Sigmoid colon (tissue), 7 donors: ENCODE data around the gene SIPA1L2. TPM values are rescaled to one million over a fixed set of nuclear protein-coding genes. Genes with fewer than 3 reads are reported as not detected.

Source experiments
- DNase-seq: peaks from one replicate; pipeline ENCODE4 v3.0.0-alpha.2; 2019
- H3K27ac ChIP-seq, 4 donors: fragments of 200-600 bp; sonication (generic); one replicate each; pipeline ENCODE4 v1.5.1; 2016 to 2019; ENCODE audit warnings: mild to moderate bottlenecking in 1 of 4
- H3K27me3 ChIP-seq, 3 donors: fragments of 200-600 bp; sonication (generic); one replicate each; pipeline ENCODE4 v1.5.1; 2019; ENCODE audit warnings: mild to moderate bottlenecking in 1 of 3
- H3K36me3 ChIP-seq, 4 donors: fragments of 200-600 bp; sonication (generic); one replicate each; pipeline ENCODE4 v1.5.1; 2016 to 2019
- H3K4me1 ChIP-seq, 4 donors: fragments of 200-600 bp; sonication (generic); one replicate each; pipeline ENCODE4 v1.5.1; 2017 to 2019
- H3K4me3 ChIP-seq, 4 donors: fragments of 200-600 bp; sonication (generic); one replicate each; pipeline ENCODE4 v1.5.1; 2017 to 2019; ENCODE audit warnings: mild to moderate bottlenecking in 2 of 4, moderate library complexity in 1 of 4
- H3K9me3 ChIP-seq, 4 donors: fragments of 200-600 bp in 3 of 4; sonication (generic) in 3 of 4; one replicate each; pipeline versions ENCODE4 v1.5.1 to v1.6.1; 2013 to 2019
- EP300 ChIP-seq, 4 donors: sonication (generic); formaldehyde crosslinking; IDR thresholded peaks; one replicate each; pipeline ENCODE4 v1.6.1; 2017; ENCODE audit warnings: antibody characterized with exemption in 4 of 4
- POLR2A ChIP-seq, 2 donors: fragments of 450-650 bp; IDR thresholded peaks; one replicate each; pipeline ENCODE4 v1.6.1; 2016; ENCODE audit warnings: antibody characterized with exemption in 2 of 2, mild to moderate bottlenecking in 2 of 2, moderate library complexity in 2 of 2
- POLR2AphosphoS5 ChIP-seq, 4 donors: sonication (generic); formaldehyde crosslinking; IDR thresholded peaks; one replicate each; pipeline ENCODE4 v1.6.1; 2017; ENCODE audit warnings: antibody characterized with exemption in 4 of 4
- WGBS, 2 donors: extraction: QIAGEN DNeasy Blood & Tissue Kit; methylation state at CpG; one replicate each; pipeline ENCODE4 v1.1.7; 2013; 5-methylcytosine and 5-hydroxymethylcytosine counted together
- intact Hi-C: fragments of 100-400 bp; cut with DNase I; formaldehyde crosslinking; loops from one replicate; pipeline ENCODE4 v1.15.1; 2023
- polyA plus RNA-seq, 3 donors: library from polyadenylated mRNA; stranded (reverse); fragments of 200-250 nt; gene quantifications; one replicate each; pipeline ENCODE4 v1.2.3, GENCODE V29; 2013
- total RNA-seq, 4 donors: library from RNA; depleted of rRNA; stranded (reverse); fragments of >200 nt; gene quantifications; one replicate each; pipeline ENCODE4 v1.1.0, GENCODE V29; 2016
- TF ChIP-seq, protein P1 (sequence below), 4 experiments: fragments of 450-650 bp in 3 of 4; fragments of 200-600 bp in 1 of 4; IDR thresholded peaks; one replicate each; pipeline ENCODE4 v1.5.1; 2016 to 2019; ENCODE audit warnings: antibody characterized with exemption in 4 of 4, mild to moderate bottlenecking in 3 of 4, moderate library complexity in 2 of 4
- donor health status: healthy with polysubstance abuse.
- donor health status: Bipolar disorder and iron deficiency.
- donor health status: healthy.

Gene SIPA1L2
- total and polyA plus RNA-seq, 7 donors: 16.2 to 42.5 (median 22.5) TPM

DNA sequence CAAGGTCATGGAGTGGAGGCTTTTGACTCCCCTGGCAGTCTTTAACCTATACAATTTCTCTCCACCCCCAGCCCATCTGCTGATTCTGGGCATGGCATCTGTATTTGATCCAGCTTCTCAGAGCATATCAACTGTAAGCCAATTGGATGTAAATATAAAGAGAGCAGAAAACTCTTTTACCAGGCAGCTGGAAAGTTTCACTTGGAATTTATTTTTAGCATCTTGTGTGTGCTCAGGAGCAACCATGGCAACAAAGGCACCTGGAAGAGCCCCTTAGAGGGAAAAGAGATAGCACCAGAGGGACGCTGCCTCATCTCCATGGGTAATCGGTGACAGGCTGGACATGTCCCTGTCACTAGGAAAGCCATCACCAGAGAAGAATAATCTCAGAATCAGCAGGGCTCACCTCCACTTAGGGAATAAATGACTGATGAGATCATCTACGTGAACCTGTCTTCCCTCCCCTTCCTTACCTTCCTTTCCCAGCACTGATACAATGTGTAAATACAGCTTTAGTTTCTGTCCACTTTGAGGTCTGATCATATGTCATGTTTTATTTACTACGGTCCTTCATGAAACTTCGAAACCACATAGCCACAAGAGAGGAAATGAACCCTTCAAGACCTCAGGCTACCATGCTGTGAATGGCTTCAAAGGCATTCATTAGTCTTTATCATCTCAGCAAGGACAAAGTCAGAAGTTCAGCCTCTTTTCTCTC lies 25.3 kb upstream of the SIPA1L2 start:
- Histone ChIP-seq H3K27ac (no peak overlapping the region), H3K27me3 (no peaks in the 10 kb centered on the region), H3K36me3 (no peaks in the 10 kb centered on the region), H3K4me1 (peaks cover 0 to 30% (median 11%) of the 10 kb centered on the region in 4 donors), H3K4me3 (no peak overlapping the region), H3K9me3 (peaks cover 0 to 3% (median 0%) of the 10 kb centered on the region in 4 donors)
- intact Hi-C loops: no loop called here
- DNase-seq: no peak
- TF ChIP-seq POLR2AphosphoS5 (IDR thresholded peaks at IDR 0.05) (no peak), POLR2A (IDR thresholded peaks at IDR 0.05) (no peak), EP300 (IDR thresholded peaks at IDR 0.05) (no peak)
- TF ChIP-seq, protein P1, sequence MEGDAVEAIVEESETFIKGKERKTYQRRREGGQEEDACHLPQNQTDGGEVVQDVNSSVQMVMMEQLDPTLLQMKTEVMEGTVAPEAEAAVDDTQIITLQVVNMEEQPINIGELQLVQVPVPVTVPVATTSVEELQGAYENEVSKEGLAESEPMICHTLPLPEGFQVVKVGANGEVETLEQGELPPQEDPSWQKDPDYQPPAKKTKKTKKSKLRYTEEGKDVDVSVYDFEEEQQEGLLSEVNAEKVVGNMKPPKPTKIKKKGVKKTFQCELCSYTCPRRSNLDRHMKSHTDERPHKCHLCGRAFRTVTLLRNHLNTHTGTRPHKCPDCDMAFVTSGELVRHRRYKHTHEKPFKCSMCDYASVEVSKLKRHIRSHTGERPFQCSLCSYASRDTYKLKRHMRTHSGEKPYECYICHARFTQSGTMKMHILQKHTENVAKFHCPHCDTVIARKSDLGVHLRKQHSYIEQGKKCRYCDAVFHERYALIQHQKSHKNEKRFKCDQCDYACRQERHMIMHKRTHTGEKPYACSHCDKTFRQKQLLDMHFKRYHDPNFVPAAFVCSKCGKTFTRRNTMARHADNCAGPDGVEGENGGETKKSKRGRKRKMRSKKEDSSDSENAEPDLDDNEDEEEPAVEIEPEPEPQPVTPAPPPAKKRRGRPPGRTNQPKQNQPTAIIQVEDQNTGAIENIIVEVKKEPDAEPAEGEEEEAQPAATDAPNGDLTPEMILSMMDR (IDR thresholded peaks at IDR 0.05): no peak
- WGBS, 2 donors: 66 to 89% methylated on average over 5 of the region's 5 CpGs

DNA sequence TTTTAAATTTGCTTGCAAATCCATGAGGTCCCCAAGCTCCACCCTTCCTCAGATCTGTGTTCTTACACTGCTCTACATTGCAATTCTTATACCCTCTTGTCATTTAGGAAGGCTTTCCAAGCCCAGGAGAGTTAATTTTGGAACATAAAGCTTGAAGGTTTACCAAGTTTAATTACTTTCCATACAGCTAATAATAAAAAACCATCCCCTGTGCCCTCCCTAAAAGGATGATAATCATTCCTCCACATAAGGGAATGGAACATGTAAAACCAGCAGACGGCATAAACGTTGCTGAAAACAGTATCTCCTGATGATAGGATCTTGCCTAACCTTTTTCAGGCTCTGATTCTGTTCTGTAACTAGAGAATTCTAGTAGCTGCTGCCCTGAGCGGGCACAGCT lies 23.9 kb upstream of the SIPA1L2 start:
- TF ChIP-seq, protein P1 (IDR thresholded peaks at IDR 0.05): no peak
- TF ChIP-seq POLR2A (IDR thresholded peaks at IDR 0.05) (no peak), POLR2AphosphoS5 (IDR thresholded peaks at IDR 0.05) (no peak), EP300 (IDR thresholded peaks at IDR 0.05) (no peak)
- WGBS, 2 donors: 84 to 94% methylated on average over 3 of the region's 3 CpGs
- Histone ChIP-seq H3K9me3 (peaks cover 0 to 8% (median 0%) of the 10 kb centered on the region in 4 donors), H3K4me1 (peaks cover 0 to 29% (median 11%) of the 10 kb centered on the region in 4 donors), H3K27me3 (no peaks in the 10 kb centered on the region), H3K27ac (no peak overlapping the region), H3K36me3 (no peaks in the 10 kb centered on the region), H3K4me3 (no peak overlapping the region)
- DNase-seq: no peak
- intact Hi-C loops: no loop called here

GRCh38 chr1:232650845-232651244 lies 20.9 kb upstream of the SIPA1L2 start:
- no peak for DNase-seq
- Histone ChIP-seq H3K4me3 (no peak overlapping the region), H3K36me3 (no peaks in the 10 kb centered on the region), H3K4me1 (peaks cover 0 to 22% (median 11%) of the 10 kb centered on the region in 4 donors), H3K27me3 (no peaks in the 10 kb centered on the region), H3K9me3 (peaks cover 0 to 8% (median 0%) of the 10 kb centered on the region in 4 donors), H3K27ac (no peak overlapping the region)
- TF ChIP-seq EP300 (IDR thresholded peaks at IDR 0.05): no peak
- TF ChIP-seq, protein P1 (IDR thresholded peaks at IDR 0.05): no peak
- intact Hi-C loops: no loop called here
- 79 to 88% methylated on average over 1 of the region's 1 CpG for WGBS, 2 donors

DNA sequence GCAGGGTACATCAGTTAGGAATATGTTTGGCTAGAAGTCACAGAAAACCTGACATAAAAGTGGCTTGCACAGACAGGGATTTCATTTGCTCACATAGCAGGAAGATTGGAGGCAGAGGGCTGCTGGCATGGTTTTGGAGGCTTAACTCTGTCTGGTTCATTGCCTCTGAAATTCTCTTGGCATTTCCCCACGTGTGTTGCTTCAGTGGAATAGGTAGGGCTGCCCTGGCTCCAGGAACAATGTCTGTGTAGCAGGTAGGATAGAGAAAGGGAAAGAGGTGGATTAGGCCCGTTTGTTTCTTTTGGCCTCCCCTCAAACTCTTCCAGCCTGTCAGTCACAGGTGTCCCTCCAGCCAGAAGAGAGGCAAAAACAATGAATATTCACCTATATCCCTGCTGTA lies 20.5 kb upstream of the SIPA1L2 start:
- TF ChIP-seq EP300 (IDR thresholded peaks at IDR 0.05) (no peak), POLR2AphosphoS5 (IDR thresholded peaks at IDR 0.05) (no peak), POLR2A (IDR thresholded peaks at IDR 0.05) (no peak)
- TF ChIP-seq, protein P1 (IDR thresholded peaks at IDR 0.05): no peak
- Histone ChIP-seq H3K9me3 (peaks cover 0 to 8% (median 0%) of the 10 kb centered on the region in 4 donors), H3K27me3 (no peaks in the 10 kb centered on the region), H3K27ac (no peak overlapping the region), H3K36me3 (no peaks in the 10 kb centered on the region), H3K4me3 (no peak overlapping the region), H3K4me1 (peaks cover 0 to 21% (median 11%) of the 10 kb centered on the region in 4 donors)
- WGBS, 2 donors: 72 to 82% methylated on average over 2 of the region's 2 CpGs
- intact Hi-C loops: no loop called here
- DNase-seq: no peak
